Measurements from ENCODE around the gene YWHAQ. TPM values are rescaled to one million over a fixed set of nuclear protein-coding genes. Genes with fewer than 3 reads are reported as not detected.

The YWHAQ gene
- total RNA-seq, 1 donor from 2014 or later = 533 TPM

- H3K9me3 Mint-ChIP-seq (ENCODE audit: unreplicated experiment) = no peaks in the 10 kb centered on the region
These were observed 18.5 kb upstream of the YWHAQ start for GRCh38 chr2:9649261-9649660.

DNA sequence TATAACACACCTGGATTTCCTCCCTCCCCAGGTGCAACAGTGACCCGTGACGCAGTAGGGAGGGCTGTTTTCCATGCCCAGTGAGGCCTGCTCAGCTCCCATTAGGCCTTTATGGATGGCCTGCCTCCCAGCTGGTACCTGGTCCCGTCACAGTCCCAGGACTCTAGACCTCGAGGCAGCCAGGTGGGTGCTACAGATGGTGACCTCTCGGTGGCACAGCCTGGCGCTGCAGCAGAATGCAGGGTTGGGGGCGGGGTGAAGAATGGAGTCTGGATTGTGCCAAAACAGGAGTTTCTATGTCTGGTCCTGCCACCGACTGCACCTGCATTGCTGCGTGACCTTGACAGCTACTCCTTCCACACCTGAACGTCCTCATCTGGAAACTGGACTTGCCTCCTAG, 18.0 kb upstream of the YWHAQ start:
- H3K4me3 Mint-ChIP-seq (ENCODE audit: unreplicated experiment) = no peak overlapping the region
- H3K27ac Mint-ChIP-seq (ENCODE audit: unreplicated experiment) = no peak overlapping the region
- TF ChIP-seq CTCF (IDR thresholded peaks at IDR 0.05; ENCODE audit: partially characterized antibody, unreplicated experiment) = no peak
- no peaks in the 10 kb centered on the region for H3K9me3 Mint-ChIP-seq (ENCODE audit: unreplicated experiment)
- no peaks in the 10 kb centered on the region for H3K36me3 Mint-ChIP-seq (ENCODE audit: unreplicated experiment)
- peaks cover 7% of the 10 kb centered on the region for H3K4me1 Mint-ChIP-seq (ENCODE audit: low read depth, unreplicated experiment)
- no peak for DNase-seq
- peaks cover 4% of the 10 kb centered on the region for H3K27me3 Mint-ChIP-seq (ENCODE audit: unreplicated experiment)

More at GRCh38 chr2:9649261-9649660, 18.5 kb upstream of the YWHAQ start:
- H3K4me1 Mint-ChIP-seq (ENCODE audit: low read depth, unreplicated experiment) = peaks cover 7% of the 10 kb centered on the region
- H3K4me3 Mint-ChIP-seq (ENCODE audit: unreplicated experiment) = no peak overlapping the region
- TF ChIP-seq CTCF (IDR thresholded peaks at IDR 0.05; ENCODE audit: partially characterized antibody, unreplicated experiment) = no peak
- DNase-seq = no peak
- peaks cover 2% of the 10 kb centered on the region for H3K27me3 Mint-ChIP-seq (ENCODE audit: unreplicated experiment)
- no peak overlapping the region for H3K27ac Mint-ChIP-seq (ENCODE audit: unreplicated experiment)
- no peaks in the 10 kb centered on the region for H3K36me3 Mint-ChIP-seq (ENCODE audit: unreplicated experiment)

DNA sequence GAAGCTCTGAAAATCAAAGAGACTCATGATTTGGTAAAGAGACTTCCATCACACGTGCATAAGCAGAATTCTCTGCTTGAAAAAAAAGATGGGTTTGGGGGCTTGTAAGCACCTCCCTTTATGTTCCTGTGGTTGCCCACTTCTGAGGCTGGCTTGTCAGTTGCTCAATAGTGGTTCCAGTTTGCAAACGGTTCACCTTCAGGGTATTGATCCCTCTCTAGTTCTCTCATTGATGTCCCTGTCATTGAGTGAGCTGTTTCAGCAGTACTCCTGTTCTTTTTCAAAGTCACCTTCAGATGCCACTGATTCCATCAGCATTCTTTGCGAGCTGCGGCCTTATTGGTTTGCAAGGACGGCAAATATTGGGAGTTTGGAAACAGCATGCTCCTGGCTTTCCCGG, 17.1 kb upstream of the YWHAQ start:
- no peak for TF ChIP-seq CTCF (IDR thresholded peaks at IDR 0.05; ENCODE audit: partially characterized antibody, unreplicated experiment)
- DNase-seq = no peak
- Mint-ChIP-seq H3K9me3 (ENCODE audit: unreplicated experiment) (no peaks in the 10 kb centered on the region), H3K27ac (ENCODE audit: unreplicated experiment) (no peak overlapping the region), H3K36me3 (ENCODE audit: unreplicated experiment) (no peaks in the 10 kb centered on the region), H3K4me1 (ENCODE audit: low read depth, unreplicated experiment) (peaks cover 7% of the 10 kb centered on the region), H3K4me3 (ENCODE audit: unreplicated experiment) (no peak overlapping the region), H3K27me3 (ENCODE audit: unreplicated experiment) (peaks cover 6% of the 10 kb centered on the region)

DNA sequence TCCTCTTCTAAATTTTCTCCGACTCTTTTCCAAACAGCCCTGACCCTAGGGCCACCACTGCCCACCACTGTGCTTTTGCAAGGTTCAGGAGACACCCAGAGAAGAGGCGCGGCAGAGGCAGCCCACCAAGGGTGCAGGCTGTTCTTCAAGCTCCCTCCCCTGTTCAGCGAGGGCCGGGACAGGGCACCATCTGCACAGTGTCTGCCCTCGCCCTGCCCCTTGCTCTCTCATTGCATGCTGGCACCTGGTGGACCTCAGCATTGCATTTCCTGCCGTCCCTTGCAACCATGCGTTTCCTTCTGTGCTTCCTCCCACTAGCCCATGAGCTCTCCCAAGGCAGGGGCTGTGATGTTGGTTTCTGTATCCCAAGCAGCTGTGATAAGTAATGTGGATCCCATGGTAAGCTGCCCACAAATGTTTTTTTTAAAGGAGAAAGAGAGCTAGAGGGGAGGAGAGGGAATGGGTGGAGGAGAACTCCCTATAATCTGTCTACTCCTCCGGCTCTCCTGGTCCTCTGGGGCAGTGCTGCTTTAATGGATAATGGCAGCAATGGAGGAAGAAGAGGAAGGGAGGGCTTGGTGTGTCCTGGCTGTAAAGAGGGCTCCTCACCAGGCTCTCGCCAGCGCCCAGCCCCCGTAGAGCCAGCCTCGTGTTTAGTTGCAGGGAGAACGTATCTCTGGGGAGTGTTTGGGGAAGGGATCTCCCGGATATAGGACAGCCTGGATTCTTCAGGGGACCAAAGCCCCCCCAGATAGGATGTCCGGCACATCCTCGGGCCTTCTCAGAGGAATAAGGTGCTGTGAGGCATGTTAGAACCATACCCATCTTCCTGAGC, 15.6 kb upstream of the YWHAQ start:
- peaks cover 3% of the 10 kb centered on the region for H3K9me3 Mint-ChIP-seq (ENCODE audit: unreplicated experiment)
- no peak overlapping the region for H3K27ac Mint-ChIP-seq (ENCODE audit: unreplicated experiment)
- H3K4me3 Mint-ChIP-seq (ENCODE audit: unreplicated experiment) = no peak overlapping the region
- DNase-seq = no peak
- no peak for TF ChIP-seq CTCF (IDR thresholded peaks at IDR 0.05; ENCODE audit: partially characterized antibody, unreplicated experiment)
- no peaks in the 10 kb centered on the region for H3K36me3 Mint-ChIP-seq (ENCODE audit: unreplicated experiment)
- H3K27me3 Mint-ChIP-seq (ENCODE audit: unreplicated experiment) = peaks cover 6% of the 10 kb centered on the region
- H3K4me1 Mint-ChIP-seq (ENCODE audit: low read depth, unreplicated experiment) = peaks cover 7% of the 10 kb centered on the region

GRCh38 chr2:9644603-9645002, 13.8 kb upstream of the YWHAQ start:
- Mint-ChIP-seq H3K4me3 (ENCODE audit: unreplicated experiment) (no peak overlapping the region), H3K9me3 (ENCODE audit: unreplicated experiment) (peaks cover 5% of the 10 kb centered on the region), H3K36me3 (ENCODE audit: unreplicated experiment) (no peaks in the 10 kb centered on the region), H3K4me1 (ENCODE audit: low read depth, unreplicated experiment) (peaks cover 7% of the 10 kb centered on the region), H3K27ac (ENCODE audit: unreplicated experiment) (no peak overlapping the region), H3K27me3 (ENCODE audit: unreplicated experiment) (peaks cover 6% of the 10 kb centered on the region)
- no peak for TF ChIP-seq CTCF (IDR thresholded peaks at IDR 0.05; ENCODE audit: partially characterized antibody, unreplicated experiment)
- no peak for DNase-seq
